DND-41 (cell line): ENCODE measurements around the gene RPL35A.
"Not testable (repeated sequence)": the region's sequence is repeated elsewhere in the genome, so short reads cannot be mapped to it uniquely, and the experiment has no call there.

Source experiments
- ATAC-seq: fragments of 200-7000 bp; cut with Tn5 transposase; 3 replicates; pipeline ENCODE4 v1.9.1; 2021; ENCODE audit warnings: low read depth; ENCODE audit not compliant: insufficient read depth
- DNase-seq: peaks from one replicate; pipeline ENCODE4 v3.0.0-alpha.2; 2020
- H2AFZ ChIP-seq: 2 replicates; pipeline ENCODE4 v1.6.0; 2012; ENCODE audit warnings: low read depth, low read length
- H3K27ac ChIP-seq: 2 replicates; pipeline ENCODE4 v1.5.1; 2012; ENCODE audit warnings: low read length, inconsistent platforms
- H3K27me3 ChIP-seq: fragments of 200-600 bp; sonication (generic); 2 replicates; pipeline ENCODE4 v1.6.0; 2012; ENCODE audit warnings: low read length, mild to moderate bottlenecking, inconsistent platforms; ENCODE audit not compliant: insufficient read depth, poor library complexity
- H3K36me3 ChIP-seq: 2 replicates; pipeline ENCODE4 v1.5.1; 2012; ENCODE audit warnings: low read length, inconsistent platforms; ENCODE audit not compliant: insufficient read depth
- H3K4me1 ChIP-seq: 2 replicates; pipeline ENCODE4 v1.5.1; 2012; ENCODE audit warnings: mild to moderate bottlenecking, low read length; ENCODE audit not compliant: insufficient read depth
- H3K4me2 ChIP-seq: 2 replicates; pipeline ENCODE4 v1.6.0; 2012; ENCODE audit warnings: mild to moderate bottlenecking, moderate library complexity, low read length, inconsistent platforms; ENCODE audit not compliant: insufficient read depth
- H3K4me3 ChIP-seq, 2 experiments: fragments of 200-600 bp in 1 of 2; shearing (Covaris generic) in 1 of 2; 2 replicates each; pipeline ENCODE4 v1.5.1; 2012 to 2016; ENCODE audit warnings: inconsistent platforms in 2 of 2, low read length in 2 of 2, mild to moderate bottlenecking in 2 of 2, low read depth in 1 of 2, moderate library complexity in 1 of 2
- H3K79me2 ChIP-seq: 2 replicates; pipeline ENCODE4 v1.6.0; 2012; ENCODE audit warnings: low read length, inconsistent platforms; ENCODE audit not compliant: insufficient read depth
- H3K9ac ChIP-seq: 2 replicates; pipeline ENCODE4 v1.6.0; 2012; ENCODE audit warnings: low read depth, mild to moderate bottlenecking, inconsistent platforms, low read length, moderate library complexity
- H3K9me3 ChIP-seq: 2 replicates; pipeline ENCODE4 v1.5.1; 2012; ENCODE audit warnings: low read length, moderate library complexity, mild to moderate bottlenecking, inconsistent platforms; ENCODE audit not compliant: insufficient read depth, severe bottlenecking
- H4K20me1 ChIP-seq: 2 replicates; pipeline ENCODE4 v1.6.0; 2012; ENCODE audit warnings: low read length; ENCODE audit not compliant: insufficient read depth
- CTCF ChIP-seq: IDR thresholded peaks from 2 replicates; pipeline ENCODE4 v1.5.1; 2012; ENCODE audit warnings: borderline replicate concordance, low read length, moderate library complexity, mild to moderate bottlenecking; ENCODE audit not compliant: poor library complexity, severe bottlenecking; ENCODE audit errors: extremely low read depth
- EZH2 ChIP-seq: IDR thresholded peaks from 3 replicates; pipeline ENCODE4 v1.6.1; 2012; ENCODE audit warnings: borderline replicate concordance, low read depth, mild to moderate bottlenecking, moderate library complexity, low read length, inconsistent platforms; ENCODE audit not compliant: severe bottlenecking

RPL35A gene

GRCh38 chr3:197956626-197956988, 6.6 kb downstream of the RPL35A start:
- Histone ChIP-seq H3K4me1 (peaks cover 61% of the 10 kb centered on the region), H3K9me3 (no peaks in the 10 kb centered on the region)

DNA sequence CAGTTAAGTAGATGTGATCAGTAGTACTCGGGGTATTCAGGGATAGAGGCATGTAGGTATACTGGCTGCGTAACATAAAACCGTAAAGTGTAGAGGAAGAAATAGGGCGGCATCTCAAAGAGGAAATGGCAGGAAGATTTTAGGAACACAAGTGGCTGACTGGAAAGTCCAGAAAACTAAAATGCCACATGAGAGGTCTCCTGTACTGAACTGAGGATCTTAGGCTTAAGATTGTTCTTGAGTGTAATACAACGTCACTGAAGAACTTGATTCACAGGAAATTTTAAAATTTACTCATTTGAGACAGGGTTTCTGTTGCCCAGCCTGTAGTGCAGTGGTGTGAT, 7.8 kb downstream of the RPL35A start:
- Histone ChIP-seq H3K9me3 (no peaks in the 10 kb centered on the region), H4K20me1 (peaks cover 22% of the 10 kb centered on the region; the same call in 1 of the 2 replicates), H3K9ac (no peak overlapping the region), H3K4me1 (peaks cover 56% of the 10 kb centered on the region), H3K79me2 (peaks cover 13% of the 10 kb centered on the region), H3K27me3 (no peaks in the 10 kb centered on the region), H3K36me3 (peaks cover 41% of the 10 kb centered on the region), H2AFZ (no peak overlapping the region), H3K27ac (no peak overlapping the region), H3K4me2 (0 out of 2 replicates have a peak overlapping the region, but pooled peaks have one; percentile 97), H3K4me3 (no peak overlapping the region)
- no peak for ATAC-seq
- no peak for DNase-seq
- TF ChIP-seq CTCF (no peak), EZH2 (no peak)

More at GRCh38 chr3:197956626-197956988, 6.6 kb downstream of the RPL35A start:
- peaks cover 24% of the 10 kb centered on the region for H3K79me2 ChIP-seq
- H3K4me3 ChIP-seq: no peak overlapping the region
- H3K27me3 ChIP-seq: no peaks in the 10 kb centered on the region
- H3K36me3 ChIP-seq: peaks cover 52% of the 10 kb centered on the region
- H2AFZ ChIP-seq: no peak overlapping the region
- no peak overlapping the region for H3K4me2 ChIP-seq
- ATAC-seq (no peak), DNase-seq (no peak)
- TF ChIP-seq EZH2 (no peak), CTCF (no peak)
- peaks cover 28% of the 10 kb centered on the region for H4K20me1 ChIP-seq
- no peak overlapping the region for H3K9ac ChIP-seq
- H3K27ac ChIP-seq: no peak overlapping the region

GRCh38 chr3:197958346-197958745, 8.4 kb downstream of the RPL35A start:
- Histone ChIP-seq H3K27ac (no peak overlapping the region), H3K4me2 (peak overlapping the region; percentile 97), H3K27me3 (no peaks in the 10 kb centered on the region), H3K9me3 (no peaks in the 10 kb centered on the region), H3K36me3 (peaks cover 35% of the 10 kb centered on the region), H3K79me2 (peaks cover 8% of the 10 kb centered on the region), H3K9ac (no peak overlapping the region), H4K20me1 (peaks cover 17% of the 10 kb centered on the region; the same call in 1 of the 2 replicates), H3K4me1 (peaks cover 52% of the 10 kb centered on the region), H2AFZ (no peak overlapping the region), H3K4me3 (peak overlapping the region in 1 of 2 experiments; percentile 68; a peak in 1 of 4 replicates)
- DNase-seq: no peak
- no peak for ATAC-seq
- TF ChIP-seq CTCF (no peak), EZH2 (no peak)

DNA sequence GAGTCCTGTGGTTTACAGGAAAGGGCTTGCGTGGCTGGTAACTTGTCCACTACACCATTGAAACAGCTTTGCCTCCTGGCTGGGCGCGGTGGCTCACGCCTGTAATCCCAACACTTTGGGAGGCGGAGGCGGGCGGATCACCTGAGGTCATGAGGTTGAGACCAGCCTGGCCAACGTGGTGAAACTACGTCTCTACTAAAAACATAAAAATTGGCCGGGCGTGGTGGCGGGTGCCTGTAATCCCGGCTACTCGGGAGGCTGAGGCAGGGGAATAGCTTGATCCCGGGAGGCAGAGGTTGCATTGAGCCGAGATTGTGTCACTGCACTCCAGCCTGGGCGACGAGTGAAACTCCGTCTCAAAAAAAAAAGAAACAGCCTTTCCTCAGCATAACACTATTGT, 8.9 kb downstream of the RPL35A start:
- H3K9me3 ChIP-seq, H3K79me2 ChIP-seq, H3K27ac ChIP-seq, DNase-seq, H2AFZ ChIP-seq, ATAC-seq, H3K9ac ChIP-seq, H3K27me3 ChIP-seq: not testable (repeated sequence)
- peaks cover 12% of the 10 kb centered on the region; the same call in 1 of the 2 replicates for H4K20me1 ChIP-seq
- H3K4me1 ChIP-seq: peaks cover 47% of the 10 kb centered on the region
- peak overlapping the region; percentile 97 for H3K4me2 ChIP-seq
- peak overlapping the region in 1 of 2 experiments; percentile 68; a peak in 1 of 4 replicates for H3K4me3 ChIP-seq
- peaks cover 30% of the 10 kb centered on the region for H3K36me3 ChIP-seq
